ENCODE measurements around the gene TRA2A.

TRA2A gene

GRCh38 chr7:23469150-23469960, 62.4 kb downstream of the TRA2A start:
- no peak for DNase-seq

- no peak for DNase-seq
These were observed 63.1 kb downstream of the TRA2A start for GRCh38 chr7:23468526-23469149.

GRCh38 chr7:23467806-23468525, 63.8 kb downstream of the TRA2A start:
- DNase-seq = peak; percentile 48

GRCh38 chr7:23467291-23467805, 64.4 kb downstream of the TRA2A start:
- no peak for DNase-seq

- no peak for DNase-seq
These were observed 68.9 kb downstream of the TRA2A start for GRCh38 chr7:23462846-23463245.

GRCh38 chr7:23458044-23458443, 73.7 kb downstream of the TRA2A start:
- no peak for DNase-seq

GRCh38 chr7:23456093-23456492, 75.7 kb downstream of the TRA2A start:
- DNase-seq = no peak

- DNase-seq = no peak
These were observed 76.8 kb downstream of the TRA2A start for GRCh38 chr7:23454881-23455526.

Measured in NCI-H748 treated with DMSO at 0.1 percent for 48 hours (cell line).